Left kidney (tissue), 2 donors: ENCODE measurements around the gene RSPH4A. TPM values are rescaled to one million over a fixed set of nuclear protein-coding genes. Genes with fewer than 3 reads are reported as not detected.
"Not testable (repeated sequence)": the region's sequence is repeated elsewhere in the genome, so short reads cannot be mapped to it uniquely, and the experiment has no call there.

Source experiments
- DNase-seq: peaks from one replicate; pipeline ENCODE4 v3.0.0-alpha.2; 2013
- polyA plus RNA-seq: library from polyadenylated mRNA; unstranded; fragments of 120-200 nt; gene quantifications from one replicate; pipeline ENCODE4 v1.2.1, GENCODE V29; 2013; ENCODE audit not compliant: insufficient read length

The RSPH4A gene
- polyA plus RNA-seq, 1 donor = 4.2 TPM

DNA sequence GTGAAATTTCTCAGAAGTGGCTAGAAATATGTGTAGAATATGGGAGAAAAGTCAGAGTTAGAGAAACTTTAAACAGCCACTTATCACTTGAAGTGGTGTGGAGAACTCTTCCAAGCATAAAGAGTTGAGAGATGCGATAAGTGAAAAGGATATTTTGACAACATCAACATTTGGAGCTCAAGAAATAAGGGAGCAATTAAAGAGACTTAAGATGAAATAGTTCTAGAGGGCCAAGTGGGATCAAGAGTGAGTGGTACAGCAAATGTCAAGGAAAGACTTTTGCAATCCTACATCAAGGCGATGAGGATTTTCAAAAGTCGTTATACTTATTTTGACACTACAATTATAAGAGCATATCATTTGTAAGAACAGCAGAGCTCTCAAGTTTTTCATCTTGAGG lies 9.6 kb downstream of the RSPH4A start:
- no peak for DNase-seq

DNA sequence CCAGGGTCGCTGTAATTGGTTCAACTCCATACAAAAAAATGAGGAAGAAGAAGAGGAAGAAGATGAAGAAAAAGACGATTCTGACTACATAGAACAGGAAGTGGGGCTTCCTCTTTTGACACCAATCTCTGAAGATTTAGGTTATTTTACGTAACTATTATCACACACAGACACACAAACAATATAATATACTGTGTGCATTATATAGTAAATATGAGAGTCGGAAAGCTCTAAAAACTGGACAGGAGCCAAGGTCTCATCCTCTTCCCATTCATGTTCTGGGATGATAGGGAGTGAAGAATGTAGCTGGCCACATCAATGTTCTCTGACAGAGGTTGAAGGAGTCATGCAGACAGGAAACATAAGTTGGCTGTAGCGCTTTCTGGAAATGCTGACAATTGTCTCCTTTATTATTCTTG lies 13.3 kb downstream of the RSPH4A start:
- no peak for DNase-seq

DNA sequence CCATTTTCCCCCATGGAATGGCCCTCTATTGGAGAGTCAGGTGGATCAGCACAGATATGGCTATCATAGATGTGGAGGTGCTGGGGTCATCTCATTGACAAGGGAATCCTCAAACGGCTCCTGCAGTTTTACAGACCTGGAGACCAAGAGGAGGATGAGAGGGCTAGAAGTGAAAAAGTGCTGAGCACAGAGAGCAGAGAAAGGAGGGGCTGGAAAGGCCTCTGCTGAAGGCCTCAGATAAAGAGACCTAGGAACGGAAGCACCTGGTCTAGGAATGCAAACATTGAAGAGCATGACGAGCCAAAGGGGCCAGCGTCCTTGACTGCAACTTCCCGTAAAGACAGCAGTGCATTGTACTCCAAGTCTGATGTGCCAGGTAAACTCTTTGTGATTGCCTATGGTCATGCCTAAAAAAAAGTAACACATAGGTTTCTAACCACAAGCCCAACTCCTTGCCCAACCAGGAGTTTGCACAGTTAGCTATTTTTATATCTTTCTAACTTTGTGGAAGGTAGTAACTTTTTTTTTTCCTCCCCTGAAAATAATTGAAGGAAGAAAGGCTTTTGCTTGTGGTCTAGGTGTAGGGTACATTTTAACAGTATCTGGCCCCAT lies 15.2 kb downstream of the RSPH4A start:
- DNase-seq = no peak

DNA sequence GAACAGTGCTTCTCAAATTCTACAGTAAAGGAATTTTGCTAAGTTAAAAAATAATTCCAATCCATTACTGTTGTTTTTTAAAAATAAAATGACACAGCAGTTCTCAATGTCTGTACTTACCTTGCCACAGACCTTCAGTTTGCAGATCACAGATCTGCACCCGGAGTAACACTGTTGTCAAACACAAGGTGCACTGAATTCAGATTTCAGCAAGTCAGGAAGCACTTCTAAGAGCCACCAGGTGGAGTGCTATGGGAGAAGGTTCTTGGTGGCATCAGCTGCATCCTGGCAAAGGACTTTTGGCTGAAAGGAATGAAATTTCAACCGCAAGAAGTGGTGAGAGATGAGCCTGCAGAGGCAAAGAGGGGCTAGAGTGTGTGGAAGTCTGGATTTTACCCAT lies 17.4 kb downstream of the RSPH4A start:
- no peak for DNase-seq

DNA sequence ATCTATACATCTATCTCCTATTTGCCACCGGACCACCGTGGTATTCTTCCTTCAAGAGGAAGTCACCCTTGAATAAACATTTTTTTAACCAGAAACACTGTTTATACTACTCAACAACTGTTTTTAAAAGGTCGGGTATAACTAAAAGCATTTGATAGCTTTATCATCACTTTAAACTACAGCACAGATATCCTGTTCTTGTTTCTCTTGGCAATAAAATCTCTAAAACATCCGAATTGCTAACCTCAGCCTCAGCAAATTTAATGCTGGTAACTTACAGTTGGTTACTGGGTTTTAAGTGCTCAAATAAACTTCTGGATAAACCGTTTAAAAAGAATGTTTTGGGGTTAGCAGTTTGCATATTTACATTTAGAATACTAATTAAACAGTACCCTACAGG lies 31.9 kb downstream of the RSPH4A start:
- DNase-seq = peak; percentile 17

DNA sequence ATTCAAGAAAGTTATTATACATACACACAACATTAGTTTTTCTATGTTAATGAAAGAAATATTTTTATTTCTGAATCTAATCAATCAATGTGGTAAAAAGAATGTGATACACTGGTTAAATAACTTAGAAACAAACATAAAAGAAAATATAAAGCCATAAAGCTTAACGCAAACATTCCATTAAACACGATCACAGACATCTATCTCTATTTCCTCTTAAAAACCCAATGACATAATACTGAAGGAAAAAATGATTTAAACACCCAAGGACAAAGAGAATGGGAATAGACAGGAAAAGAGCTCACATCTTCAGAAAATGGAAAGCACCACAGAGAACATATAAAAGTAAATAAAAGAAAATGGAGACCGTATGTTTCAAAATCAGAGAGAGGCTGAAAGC lies 32.9 kb downstream of the RSPH4A start:
- no peak for DNase-seq

DNA sequence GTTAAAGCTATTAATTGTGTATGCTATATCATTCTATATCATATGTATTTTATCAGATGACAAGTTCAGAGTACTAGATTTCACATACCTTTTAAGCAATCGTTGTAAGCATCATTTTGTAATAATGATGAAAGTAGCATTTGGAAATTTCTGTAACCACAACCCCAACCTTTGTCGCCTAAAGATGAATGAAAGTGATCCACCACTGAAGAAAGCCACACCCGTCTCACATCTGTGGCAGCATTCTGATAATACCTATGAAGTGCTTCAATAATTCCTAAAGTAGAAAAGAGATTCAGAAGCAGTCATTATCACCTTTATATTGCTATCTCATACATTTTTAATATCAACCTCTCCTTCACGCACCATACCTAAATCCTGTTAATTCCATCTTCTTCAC lies 35.6 kb downstream of the RSPH4A start:
- no peak for DNase-seq

DNA sequence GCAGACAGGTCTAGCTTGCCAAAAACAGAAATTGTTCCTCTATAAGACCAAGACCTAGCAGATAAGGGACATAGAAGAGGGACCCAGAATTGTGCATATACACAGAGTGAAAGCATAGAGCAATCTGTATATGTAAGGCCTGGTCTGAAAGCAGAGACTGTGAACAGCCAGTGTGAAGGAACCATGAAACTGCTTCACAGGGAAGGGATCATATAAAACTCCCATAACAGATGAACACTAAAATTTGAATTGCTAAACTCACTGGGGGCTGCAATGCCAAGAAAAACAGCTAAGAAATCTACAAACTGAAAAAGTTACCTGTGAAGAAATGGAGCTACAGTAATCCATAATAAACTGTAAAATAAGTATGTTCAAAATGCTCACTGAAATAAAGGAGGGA lies 45.3 kb downstream of the RSPH4A start:
- DNase-seq = no peak

DNA sequence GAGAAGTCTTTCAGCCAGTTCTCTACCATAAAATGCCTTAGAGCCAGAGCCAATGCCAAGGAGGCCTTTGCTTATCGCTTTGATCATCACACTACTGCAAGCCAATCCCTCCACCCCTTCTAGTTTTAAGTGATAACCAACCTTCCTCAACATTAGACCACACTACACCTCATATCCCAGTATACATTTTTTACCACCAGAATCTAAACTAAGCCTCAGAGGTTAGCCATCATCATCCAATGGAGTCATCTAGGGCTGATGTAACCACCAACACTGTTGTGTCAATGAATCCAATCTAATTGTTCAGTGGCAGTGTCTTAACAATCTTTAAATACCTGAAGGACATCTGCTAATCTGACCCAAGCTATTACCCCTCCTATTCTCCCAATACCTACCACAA lies 45.9 kb downstream of the RSPH4A start:
- no peak for DNase-seq

DNA sequence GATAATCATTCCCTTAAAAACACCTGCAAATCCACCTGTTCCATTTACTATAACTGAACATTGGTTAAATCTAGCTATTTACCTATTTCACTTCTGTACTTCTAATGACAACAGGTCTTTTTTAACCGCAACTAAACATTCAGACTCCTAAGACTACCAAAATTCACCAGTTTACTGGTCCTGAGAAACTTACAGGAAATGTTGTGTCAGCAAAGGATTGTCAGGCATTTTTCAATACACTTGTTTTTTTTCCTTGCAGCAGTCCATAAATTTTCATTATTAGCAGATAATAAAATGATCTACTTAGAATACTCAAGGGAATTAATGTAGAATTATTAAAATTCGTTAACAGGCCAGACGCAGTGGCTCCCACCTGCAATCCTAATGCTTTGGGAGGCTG lies 47.0 kb downstream of the RSPH4A start:
- no peak for DNase-seq

DNA sequence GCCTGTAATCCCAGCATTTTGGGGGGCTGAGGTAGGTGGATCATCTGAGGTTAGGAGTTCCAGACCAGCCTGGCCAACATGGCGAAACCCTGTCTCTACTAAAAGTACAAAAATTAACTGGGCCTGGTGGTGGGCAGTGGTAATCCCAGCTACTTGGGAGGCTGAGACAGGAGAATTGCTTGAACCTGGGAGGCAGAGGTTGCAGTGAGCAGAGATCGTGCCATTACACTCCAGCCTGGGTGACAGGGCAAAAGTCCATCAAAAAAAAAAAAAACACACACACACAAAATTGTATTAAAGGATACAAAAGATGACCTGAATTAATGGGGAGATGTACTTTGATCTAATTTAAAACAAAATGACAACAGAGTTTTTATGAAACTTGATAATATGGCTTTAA lies 47.9 kb downstream of the RSPH4A start:
- DNase-seq = not testable (repeated sequence)

DNA sequence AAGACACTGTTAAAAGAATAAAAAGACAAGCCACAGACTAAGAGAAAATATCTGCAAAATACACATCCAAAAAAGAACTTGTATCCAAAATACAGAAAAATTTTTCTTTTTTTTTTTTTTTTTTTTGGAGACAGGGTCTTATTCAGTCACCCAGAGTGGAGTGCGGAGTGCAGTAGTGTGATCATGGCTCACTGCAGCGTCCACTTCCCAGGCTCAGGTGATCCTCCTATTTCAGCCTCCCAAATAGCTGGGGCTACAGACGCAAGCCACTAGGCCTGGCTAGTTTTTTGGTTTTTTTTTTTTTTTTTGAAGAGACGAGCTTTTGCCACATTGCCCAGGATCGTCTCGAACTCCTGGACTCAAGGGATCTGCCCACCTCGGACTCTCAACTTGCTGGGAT lies 49.2 kb downstream of the RSPH4A start:
- DNase-seq = no peak

DNA sequence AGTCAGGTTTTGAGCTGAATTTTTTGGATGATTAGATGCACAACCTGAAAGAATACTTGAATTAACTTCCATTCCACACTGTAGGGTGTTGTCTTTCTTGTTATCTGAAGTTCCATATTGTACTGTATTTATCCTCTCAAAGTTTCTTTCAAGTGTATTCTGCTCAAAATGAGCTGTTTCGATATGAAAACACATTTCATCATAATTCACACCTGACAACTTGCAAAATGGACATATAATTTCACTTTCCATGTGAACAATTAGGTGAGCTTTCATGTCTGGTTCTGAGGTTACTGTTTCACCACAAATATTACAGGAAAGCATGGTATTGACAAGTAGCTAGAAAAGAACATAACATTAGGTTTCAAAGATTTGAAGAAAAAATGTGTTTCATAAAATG lies 50.6 kb downstream of the RSPH4A start:
- DNase-seq = no peak

DNA sequence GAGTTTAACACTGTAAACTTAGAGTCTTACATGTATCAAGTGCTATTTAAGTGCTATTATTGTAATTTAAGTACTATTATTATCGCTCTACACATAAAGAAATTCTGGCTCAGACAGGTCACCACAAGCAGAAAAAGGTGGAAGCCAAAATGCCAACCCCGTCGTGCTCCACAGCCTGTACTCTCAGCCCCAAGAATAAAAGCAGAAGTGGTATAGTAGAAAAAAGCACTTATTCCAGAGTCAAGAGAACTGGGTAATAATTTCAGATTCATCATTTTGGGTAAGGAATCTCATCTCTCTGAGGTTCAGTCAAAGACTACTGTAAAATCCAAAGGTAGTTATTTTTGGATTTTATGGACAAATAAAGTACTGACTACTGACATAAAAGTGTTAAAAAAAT lies 51.3 kb downstream of the RSPH4A start:
- DNase-seq = no peak

DNA sequence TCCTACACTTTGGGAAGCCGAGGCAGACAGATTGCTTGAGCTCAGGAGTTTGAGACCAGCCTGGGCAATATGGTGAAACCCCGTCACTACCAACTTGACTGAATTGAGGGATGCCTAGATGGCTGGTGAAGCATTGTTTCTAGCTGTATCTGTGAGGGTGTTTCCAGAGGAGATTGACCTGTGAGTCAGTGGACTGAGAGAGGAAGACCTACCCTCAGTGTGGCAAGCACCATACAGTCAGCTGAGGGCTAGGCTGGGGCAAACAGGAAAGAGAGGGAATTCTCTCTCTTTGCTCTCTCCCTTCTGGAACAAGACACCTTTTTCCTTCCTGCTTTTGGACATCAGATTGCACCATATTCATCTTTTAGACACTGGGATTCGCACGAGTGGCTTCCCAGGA lies 56.0 kb downstream of the RSPH4A start:
- DNase-seq = no peak

DNA sequence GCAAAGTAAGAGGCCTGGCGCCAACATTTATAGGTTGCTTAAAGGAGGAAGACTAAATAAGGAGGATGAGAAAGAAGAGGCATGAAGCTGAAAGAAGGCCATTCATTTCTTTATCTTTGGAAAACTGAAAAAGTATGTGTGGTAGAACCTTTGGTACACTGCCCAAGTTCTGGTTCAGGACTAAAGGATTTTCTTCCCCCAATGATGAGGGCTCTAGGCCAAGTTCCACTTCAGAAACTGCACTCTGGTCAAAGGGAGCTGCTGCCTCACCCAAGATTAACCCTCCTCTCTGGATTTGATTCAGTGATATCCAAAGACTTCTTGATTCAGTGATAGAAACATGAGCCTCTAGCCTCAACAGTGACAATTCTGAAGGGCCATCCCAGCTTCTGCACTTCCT lies 59.7 kb downstream of the RSPH4A start:
- no peak for DNase-seq

DNA sequence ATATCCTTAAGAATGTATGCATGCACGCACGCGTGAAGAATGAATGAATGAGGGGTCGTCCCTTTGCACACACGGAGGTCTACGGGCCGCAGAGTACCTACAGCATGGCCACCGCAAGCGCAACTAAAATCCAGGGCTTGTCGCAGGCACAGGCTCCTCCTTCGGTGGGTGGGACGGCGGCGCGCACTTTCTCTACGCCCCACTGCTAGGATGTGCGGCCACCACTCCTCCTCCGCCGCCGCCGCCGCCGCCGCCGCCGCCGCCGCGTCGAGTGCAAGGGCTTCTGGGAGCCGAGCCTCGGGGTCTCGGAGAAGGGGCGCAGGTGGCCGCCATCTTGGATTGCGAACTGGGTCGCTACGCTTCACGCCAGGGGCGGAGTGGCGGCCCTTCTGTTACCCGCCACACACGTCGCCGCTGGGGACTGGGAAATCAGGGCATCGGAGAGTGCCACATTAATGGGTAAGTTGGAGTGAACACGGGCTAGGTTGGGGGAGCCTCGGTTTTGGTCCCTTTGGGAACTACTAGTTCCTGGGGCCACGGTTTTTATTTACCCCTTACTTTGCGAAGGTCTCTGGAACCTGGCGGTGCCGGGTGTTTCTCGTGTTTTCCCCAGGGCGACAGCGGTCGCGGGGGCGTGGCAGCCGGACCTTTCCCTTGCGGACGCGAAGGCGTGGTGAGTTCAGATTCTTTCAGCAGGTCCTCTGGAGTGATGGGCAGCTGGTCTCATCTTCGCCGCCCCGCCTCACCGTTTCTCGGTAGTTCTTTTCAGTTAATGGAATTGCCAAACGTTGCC lies 64.8 kb downstream of the RSPH4A start, which contains the start of gene KPNA5:
KPNA5 (plus strand) TSS at position 332 of the 793 bp plus-strand sequence; CDS start at position 456, 124 bp downstream.
- DNase-seq = peak; percentile 93

DNA sequence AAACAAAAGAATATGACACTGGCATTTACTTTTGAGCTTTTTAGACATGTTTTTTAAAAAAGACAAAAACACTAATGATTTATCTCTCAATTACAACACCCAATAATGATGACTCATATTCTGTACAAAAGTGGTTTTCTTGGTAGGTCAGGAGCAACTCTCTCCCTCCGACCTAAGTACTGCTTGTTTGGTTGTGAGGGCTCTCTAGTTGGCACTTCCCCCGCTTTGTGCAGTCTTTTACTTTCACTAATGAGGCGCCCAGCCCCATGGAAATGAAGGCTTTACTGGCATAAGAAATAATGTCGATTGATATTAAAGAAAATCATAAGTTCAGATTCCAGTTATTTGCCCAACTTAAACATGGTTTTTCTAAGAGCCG lies 66.0 kb downstream of the RSPH4A start:
- no peak for DNase-seq

Other genes with a start within 250 kb of the RSPH4A start
- gene DSE, start 245.5 kb upstream of the RSPH4A start, polyA plus RNA-seq = 45.5 TPM
- 3.6 TPM for gene CALHM6, start 155.1 kb upstream of the RSPH4A start, polyA plus RNA-seq
- gene CALHM5, start 104.8 kb upstream of the RSPH4A start, polyA plus RNA-seq = 2.6 TPM
- gene TRAPPC3L, start 70.8 kb upstream of the RSPH4A start, polyA plus RNA-seq = 0.53 TPM
- gene CALHM4, start 62.7 kb upstream of the RSPH4A start, polyA plus RNA-seq = 1.4 TPM
- gene RWDD1, start 45.0 kb upstream of the RSPH4A start, polyA plus RNA-seq = 82.8 TPM
- 17.0 TPM for gene ZUP1, start 52.3 kb downstream of the RSPH4A start, polyA plus RNA-seq
- 22.6 TPM for gene KPNA5, start 64.7 kb downstream of the RSPH4A start, polyA plus RNA-seq
- gene FAM162B, start 149.2 kb downstream of the RSPH4A start, polyA plus RNA-seq = 4.0 TPM
- 0.18 TPM for gene GPRC6A, start 212.6 kb downstream of the RSPH4A start, polyA plus RNA-seq